NCI-H345 treated with DMSO at 0.1 percent for 48 hours (cell line): ENCODE measurements around the gene AP2B1.
"Not testable (repeated sequence)": the region's sequence is repeated elsewhere in the genome, so short reads cannot be mapped to it uniquely, and the experiment has no call there.

Experiments
- DNase-seq: peaks from one replicate; lab custom pipeline; 2025; ENCODE audit not compliant: unreplicated experiment; lab: John Stamatoyannopoulos, UW

The AP2B1 gene

DNA sequence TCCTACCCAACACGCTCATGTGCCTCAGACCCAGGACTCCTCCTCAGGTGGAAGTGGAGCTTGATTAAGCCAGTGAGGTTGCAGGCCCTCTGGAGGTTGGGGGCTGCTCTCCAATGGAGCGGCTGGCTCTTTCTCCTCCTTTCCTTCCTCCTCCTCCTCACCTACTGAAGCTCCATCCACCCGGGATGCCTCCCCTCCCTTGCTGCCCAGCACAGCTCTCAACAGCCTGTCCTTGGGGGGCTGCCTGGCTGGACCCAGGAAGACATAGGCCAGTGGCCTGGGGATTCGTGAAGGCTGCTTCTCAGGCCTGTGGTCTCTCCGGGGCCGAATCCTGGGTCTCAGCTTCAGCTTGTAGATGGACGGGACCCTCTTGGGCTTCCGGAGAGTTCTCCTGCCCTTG, 157.7 kb downstream of the AP2B1 start:
- DNase-seq = no peak

DNA sequence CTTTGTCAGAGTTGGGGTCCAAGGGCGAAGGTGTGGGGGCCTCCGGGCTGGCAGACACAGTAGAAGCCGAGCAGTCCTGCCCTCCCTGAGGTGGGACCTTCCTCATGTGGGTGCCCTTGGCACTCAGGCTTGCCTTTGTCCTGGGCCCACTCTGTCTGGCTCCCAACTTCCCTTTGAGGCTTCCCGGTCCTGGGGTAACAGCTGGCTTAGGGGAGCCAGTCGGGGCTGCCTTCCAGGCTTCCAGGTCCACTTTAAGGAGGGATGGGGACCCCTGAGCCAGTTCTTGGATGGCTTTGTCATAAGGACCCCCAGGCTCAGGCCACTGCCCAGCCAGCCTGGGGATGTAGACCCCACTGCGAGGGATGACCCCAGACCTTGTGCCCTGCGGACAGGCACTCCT, 158.1 kb downstream of the AP2B1 start:
- DNase-seq = no peak

DNA sequence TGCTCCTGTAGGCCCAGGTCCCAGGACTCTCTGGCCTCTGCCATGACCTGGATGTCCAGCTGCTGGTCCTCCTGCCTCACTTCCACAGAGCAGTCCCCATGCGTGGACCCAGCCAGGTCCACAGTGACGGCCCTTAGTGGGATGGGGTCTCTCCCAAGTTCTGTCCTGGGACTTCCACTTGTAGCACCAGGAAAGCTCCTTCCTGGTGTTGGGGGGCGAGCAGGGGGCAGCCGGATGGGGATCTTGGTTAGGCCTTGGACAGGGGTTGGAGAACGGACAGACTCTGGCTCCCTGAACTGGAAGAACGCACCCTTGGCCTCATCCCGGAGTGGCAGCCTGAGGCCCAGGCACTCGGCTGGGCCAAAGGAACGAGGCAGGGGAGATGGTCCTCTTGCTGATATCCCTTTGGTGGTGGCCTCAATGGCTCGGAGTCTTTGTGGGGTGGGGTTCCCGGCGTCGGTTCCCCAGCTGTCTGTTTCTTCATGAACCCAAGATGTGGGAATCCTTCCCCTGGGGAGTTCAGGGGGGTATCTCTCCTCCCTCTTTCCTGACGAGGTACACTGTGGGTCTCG, 158.7 kb downstream of the AP2B1 start:
- no peak for DNase-seq

DNA sequence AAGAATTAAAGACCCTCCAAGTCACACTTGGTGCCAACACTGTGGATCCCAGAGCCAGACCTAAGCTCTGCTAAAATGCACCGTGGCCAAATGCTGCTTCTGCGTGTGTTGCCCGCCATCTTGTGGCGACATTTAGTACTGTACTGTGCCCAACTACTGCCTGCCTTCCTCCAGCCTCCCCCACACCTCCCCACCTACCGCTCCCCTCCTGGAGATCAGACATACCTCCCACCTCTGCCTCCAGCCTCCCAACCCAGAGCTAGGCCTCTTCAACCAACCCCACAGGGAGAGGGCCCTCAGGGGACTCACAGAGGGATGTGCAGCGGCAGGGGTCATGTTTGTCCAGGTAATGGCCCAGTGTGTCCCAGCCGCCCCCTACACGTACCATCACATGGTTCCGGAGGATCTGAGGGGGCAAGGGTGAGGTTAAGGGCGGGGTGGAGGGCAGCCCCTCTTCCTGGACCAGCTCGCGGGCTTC, 160.5 kb downstream of the AP2B1 start:
- DNase-seq = peak; percentile 52

DNA sequence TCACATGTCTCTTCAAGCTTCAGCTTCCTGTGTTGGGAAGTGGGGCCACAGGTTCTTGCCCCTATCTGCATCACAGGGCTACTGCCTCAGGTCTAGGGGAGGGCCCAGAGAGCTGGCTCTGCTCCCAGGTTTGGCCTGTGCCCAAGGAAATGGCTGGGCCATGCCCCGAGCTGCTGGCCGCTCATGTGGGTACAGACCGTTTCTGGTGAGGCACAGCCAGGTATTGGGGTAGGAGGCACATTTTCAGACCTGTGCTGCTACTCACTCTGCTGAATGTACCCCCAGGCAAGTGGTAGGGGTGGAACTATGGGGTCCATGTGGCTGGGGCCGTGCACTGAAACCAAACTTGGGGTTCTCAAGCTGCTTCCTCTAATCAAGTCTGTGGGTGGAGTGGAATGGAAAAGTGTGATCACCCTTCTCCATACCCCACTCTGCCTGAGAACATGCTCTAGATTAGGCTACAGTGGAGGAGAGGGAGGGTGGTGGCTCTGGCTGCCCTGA, 161.3 kb downstream of the AP2B1 start:
- no peak for DNase-seq

DNA sequence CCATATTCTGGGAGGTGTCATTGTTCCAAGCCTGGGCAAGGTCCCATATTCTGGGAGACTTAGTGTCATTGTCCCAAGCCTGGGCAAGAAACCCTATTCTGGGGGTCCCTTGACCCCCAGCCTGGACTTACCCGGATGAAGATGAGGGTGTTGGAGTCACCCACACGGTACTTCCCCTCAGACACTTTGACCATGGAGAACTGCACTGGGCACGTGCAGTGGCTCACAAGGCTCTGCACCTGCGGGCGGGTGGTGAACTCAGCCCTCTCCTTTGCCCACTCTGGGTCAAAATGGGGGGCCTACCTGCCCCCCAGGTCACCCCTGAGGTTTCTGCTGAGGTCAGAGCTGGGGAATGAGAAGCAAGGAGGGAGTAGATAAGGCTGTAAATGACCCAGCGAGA, 161.9 kb downstream of the AP2B1 start:
- DNase-seq = no peak

DNA sequence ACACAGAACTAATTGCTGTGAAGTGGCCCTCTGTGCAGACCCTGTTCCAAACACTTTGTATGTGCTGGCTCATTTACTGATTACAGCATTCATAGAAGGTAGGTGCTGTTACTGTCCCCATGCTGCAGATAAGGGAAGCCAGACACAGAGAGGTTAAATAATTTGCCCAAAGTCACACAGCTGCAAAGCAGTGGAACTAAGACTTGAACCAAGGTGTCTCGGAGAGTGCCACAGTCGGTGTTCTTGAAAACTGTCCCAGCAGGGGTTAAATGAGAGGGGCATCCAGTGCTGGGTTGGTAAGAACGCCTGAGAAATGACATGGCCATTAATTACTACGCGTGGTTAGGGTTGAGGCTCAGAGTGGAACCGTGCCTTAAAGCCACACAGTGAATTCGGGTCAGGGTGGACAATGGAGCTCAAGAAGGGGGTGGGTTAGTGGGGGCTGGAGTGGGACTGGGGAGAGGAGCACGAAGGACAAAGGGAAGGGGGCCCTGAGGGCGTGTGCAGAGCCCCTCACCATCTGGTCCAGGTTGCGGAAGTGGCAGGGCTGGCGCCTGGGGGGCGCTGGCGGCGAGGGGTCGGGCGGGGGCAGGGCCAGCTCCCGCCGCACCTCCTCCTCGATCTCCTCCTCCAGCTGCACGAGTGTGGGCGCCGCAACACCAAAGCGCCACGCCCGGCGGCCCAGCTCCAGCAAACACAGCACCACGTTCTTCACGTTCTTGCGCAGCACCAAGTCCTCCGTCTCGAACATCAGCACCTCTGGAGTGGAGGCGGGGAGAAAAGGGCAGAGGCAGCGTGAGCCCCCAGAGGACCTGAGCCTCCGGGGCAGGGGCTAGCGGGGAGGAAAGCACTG, 162.7 kb downstream of the AP2B1 start:
- no peak for DNase-seq

DNA sequence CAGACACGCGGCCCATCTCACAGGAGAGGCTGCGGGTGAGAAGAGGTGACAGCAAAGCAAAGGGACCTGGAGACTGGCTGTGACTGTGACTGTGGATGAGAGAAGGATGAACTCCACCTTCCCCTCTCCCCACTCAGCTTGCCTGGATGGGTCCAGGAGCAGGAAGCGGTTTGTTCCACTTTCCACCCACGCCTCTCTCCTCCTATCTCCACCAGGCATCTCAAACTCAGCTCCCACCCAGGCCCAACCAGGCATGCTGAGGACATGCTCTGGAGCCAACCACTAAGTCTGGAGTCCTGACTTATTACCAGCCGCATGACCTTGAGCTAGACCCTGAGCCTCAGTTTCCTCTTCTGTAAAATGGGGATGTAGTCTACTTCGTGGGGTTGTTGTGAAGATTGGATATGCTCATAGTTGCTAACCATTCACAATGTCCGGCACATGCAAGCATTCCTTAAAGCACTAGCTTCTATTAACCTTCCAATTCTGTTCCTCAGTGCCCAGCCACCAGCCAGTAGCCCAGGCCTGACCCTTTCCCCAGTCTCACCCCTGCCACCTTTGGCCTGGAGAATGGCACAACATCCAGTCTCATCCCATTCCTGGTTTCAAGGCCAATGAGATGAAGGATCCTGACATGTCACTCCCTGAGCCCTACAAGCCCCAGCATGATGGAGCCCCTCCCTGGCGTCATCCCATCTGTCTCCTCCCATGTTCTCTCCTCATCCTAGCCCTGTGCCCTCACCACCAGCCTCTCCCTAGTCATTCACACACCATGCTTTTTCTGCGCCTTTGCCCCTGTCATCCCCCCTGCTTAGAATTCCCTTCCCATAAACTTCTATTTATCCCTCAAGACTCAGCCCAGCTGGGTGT, 163.6 kb downstream of the AP2B1 start:
- no peak for DNase-seq

DNA sequence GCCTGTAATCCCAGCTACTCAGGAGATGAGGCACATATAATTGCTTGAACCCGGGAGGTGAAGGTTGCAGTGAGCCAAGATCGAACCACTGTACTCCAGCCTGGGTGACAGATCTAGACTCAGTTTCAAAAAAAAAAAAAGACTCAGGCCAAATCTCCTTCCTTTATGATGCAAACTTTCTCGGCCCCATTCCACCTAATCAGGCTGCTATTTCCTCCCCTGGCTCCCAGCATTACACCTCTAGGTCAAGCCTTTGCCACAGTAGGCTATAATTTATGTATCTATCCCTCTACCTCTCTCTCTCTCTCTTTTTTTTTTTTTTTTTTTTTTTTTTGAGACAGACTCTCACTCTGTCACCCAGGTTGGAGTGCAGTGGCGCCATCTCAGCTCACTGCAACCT, 164.4 kb downstream of the AP2B1 start:
- DNase-seq = not testable (repeated sequence)

DNA sequence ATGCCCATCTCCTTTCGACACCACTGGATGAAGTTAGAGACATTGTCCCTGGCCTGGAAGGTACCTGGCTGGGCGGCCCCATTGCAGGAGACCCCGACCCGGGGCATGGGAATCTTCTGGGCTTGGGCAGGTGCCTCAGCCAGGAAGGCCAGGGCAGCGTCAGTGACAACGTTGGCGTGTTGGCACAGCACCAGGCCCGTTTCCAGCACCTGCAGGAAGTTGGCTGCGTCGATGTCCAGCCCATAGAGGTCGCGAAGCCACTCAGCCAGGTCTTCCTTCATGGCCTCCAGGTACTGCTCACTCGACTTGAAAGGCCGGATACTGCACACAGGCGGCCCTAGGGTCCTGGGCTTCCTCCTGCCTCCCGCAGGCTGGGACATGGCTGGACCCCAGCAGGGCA, 165.3 kb downstream of the AP2B1 start:
- DNase-seq = no peak

DNA sequence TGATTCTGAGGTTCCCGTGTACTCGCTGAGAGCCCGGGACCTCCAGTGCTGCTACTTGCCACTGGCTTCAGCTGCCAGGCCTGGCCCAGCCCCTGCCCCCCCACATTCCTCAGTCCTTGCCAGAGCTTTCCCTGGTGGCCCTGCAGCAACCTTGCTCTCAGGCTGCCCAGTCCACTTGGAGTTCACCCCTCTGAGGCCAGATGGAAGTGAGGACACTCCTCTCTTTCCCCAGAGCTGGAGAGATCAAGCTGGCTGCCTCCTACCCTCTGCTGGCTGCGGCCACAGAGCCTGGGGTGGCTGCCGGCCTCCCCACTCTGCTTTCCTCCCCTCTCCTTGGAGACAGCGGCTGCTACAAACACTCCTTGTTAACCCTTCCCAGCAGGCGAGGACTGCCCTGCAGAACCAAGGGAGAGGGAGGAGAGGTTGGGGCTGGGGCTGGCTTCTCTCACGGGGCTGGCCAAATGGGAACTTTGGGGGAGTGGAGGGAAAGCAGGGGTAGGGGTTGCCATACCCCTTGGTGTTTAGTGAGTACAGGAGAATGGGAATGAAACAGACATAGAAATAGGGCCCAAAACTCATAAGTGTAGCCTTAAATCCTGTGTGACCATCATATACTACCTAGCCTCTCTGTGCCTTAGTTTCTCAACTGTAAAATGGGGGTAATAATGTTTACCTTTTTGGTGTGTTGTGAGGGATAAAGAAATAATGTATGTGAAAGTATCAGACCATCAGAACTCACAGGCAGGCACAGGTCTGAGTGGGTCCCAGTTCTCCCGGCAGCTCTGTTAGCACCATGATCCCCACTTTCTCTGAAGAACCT, 166.0 kb downstream of the AP2B1 start, which contains the start of gene GAS2L2:
GAS2L2 (minus strand) TSS at position 295 of the 820 bp plus-strand sequence. CDS start 389 bp downstream, outside the sequence.
- DNase-seq = no peak

DNA sequence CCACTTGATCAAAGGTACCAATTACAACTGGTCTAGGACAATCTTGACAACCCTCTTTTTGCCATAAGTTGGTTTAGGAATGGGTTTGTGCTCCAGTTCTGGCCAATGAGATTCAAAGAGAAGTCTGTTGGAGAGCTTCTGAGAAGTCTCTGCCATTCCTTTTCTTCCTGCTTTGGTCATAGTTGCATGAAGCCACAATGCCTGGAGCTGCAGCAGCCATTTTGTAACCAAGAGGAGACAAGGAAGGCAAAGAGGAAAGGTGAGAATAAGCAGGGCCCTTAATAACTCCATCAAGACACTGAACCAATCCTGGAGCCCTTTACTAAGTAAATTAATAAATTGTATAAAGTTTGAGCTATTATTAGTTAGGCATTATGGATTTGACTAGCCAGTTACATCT, 170.1 kb downstream of the AP2B1 start:
- DNase-seq = no peak

DNA sequence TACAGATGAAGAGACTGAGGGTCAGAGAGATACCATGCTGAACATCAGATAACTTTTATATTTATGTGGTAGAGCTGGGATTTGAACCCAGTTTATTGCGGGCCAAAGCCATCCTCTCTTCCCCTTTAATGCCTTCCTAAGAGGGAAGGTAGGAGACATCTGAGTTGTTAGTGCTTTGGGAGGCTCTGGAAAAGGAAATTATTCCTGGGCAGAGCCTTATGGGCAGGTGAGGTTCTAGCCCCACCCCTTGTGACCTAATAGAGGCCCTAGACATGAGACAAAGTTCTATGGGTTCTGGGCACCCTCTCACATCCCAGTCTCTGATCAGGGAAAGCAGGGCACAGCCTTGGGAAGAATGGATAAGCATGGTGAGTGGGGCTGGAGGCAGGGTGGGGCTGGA, 173.5 kb downstream of the AP2B1 start, which contains the start of gene C17orf50:
C17orf50 (plus strand) TSS at position 301 of the 400 bp plus-strand sequence; CDS start at position 356, 55 bp downstream.
- DNase-seq = no peak

DNA sequence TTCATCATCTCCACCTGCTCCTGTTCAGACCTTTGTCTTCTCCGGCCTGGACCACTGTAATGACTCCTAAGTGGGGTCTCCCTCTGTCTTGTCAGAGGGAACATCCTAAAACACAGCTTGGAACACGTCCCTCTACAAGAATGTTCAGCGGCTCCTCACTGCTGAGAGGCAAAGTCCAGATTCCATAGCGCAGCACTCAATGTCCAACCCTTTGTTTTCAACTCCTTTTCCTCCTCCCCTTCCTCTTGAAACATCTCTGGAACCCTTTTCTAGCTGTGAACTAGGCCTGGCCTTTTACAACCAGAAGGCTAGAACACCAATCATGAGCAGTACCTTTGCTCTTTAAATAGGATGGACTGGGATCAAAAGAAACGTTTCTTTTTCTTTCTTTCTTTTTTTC, 174.5 kb downstream of the AP2B1 start:
- DNase-seq = no peak

DNA sequence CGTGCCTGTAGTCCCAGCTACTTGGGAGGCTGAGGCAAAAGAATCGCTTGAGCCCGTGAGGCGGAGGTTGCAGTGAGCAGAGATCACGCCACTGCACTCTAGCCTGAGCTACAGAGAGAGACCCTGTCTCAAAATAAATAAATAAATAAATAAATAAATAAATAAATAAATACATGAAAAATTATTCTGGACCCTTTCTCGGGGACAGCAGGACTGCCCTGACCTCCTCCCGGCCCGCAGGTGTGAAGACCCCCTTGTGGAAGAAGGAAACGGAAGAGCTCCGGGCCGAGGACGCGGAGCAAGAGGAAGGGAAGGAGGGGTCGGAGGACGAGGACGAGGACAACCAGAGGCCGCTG, 176.6 kb downstream of the AP2B1 start:
- no peak for DNase-seq

DNA sequence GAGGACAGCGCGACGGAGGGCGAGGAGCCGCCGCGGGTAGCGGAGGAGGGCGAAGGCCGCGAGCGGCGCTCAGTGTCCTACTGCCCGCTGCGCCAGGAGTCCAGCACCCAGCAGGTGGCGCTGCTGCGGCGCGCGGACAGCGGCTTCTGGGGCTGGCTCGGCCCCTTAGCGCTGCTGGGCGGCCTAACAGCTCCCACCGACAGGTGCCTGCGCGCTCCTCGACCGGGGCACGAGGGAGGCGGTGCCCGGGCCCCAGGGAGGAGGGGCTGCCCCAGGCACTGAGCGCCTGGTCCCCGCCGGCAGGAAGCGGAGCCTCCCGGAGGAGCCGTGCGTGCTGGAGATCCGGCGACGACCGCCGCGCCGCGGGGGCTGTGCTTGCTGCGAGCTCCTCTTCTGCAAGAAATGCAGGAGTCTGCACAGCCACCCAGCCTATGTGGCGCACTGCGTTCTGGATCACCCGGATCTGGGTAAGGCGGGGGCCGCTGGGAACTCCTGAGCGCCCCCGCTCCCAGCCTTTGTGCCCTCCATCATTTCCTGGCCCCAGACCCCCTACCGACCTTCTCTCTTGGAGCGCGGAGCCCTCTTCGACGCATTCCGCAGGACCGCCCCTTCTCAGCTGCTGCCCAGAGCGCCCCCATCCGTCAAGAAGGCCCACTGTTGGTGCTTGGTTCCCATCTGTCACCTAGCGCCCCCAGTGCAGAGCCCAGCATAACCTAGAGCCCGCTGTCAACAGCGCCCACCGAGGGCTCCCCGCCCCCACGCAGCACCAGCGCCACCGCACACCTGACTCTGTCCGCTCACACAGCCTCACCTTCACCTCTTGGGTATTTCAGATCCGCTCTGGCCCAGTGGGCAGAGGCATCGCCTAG, 177.2 kb downstream of the AP2B1 start:
- peak; percentile 86 for DNase-seq

DNA sequence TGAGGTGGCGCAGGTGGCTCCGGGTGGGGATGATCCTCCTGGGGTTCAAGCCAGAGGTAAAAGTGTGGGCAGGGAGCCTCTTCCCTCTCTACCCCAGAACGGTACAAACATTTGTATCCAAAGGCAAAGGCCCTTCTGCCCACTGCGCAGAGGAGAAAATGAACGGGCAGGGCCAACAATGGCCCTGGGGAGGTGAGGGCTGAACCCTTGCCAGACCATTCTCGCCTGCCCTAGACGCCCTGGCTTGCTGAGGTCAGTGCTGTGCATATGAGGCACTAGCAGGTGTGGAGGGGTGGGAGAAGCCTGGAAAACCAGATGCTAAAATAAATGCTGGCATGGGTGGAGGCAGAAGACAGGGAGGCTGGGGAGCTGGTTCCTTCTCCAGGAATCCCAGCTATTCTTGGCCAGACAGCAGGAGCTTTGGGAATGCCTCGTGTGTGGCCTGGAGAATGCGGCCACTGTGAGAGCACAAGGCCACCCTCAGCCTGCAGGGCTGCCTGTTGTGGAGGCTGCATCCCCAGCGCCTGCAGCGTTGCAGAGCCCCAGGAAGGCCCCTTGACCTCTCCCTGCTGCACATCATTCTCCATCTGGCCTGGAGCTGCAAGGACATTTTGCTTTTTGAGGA, 178.1 kb downstream of the AP2B1 start:
- DNase-seq = no peak

DNA sequence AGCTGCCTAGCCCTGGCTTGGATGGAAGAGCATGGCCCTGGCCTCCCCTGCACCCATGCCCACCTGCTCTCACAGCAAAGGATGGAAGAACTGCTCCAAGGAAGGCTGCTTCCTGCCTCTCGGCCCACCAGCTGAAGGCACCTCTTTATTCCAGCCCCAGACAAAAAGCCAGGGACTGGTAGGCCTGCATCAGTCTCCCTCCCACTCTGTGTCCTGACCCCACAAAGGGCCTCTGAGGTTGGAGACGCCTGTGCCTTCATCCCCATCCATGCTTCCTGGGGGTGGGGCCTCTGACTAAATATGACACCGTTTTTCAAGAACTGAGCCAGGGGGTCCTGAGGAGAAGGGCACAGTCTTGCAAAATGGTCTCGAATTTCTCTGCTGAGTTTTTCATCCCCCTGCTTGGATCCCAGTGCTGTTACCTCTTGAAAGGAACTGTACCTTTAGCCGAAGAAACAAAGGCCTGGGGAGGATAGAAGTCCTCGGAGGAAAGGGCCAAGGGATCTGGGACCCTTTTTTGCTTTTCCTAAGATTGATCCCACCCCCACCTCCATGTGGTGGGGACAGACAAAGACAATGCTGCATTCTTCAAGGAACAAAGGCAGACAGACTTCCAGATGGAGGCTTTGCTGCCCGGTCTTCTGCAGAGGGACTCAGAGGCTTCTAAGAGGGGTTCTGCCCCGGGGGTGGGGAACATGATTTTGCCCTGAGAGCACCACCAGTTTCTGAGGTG, 178.8 kb downstream of the AP2B1 start:
- DNase-seq = no peak
